K562 (cell line): ENCODE results near the gene TUBGCP6.

ENCODE experiments used
- CHD1 ChIP-seq: fragments of 200-600 bp; sonication (generic); IDR thresholded peaks from one replicate; pipeline ENCODE4 v1.6.1; 2012; ENCODE audit warnings: mild to moderate bottlenecking, moderate library complexity, low read length, inconsistent platforms
- CREB5 ChIP-seq: fragments of 250-450 bp; sonication (Bioruptor Pico); IDR thresholded peaks from 2 replicates; pipeline ENCODE4 v1.5.0; 2020; ENCODE audit warnings: mild to moderate bottlenecking
- CTCF ChIP-seq, 3 experiments: IDR thresholded peaks in 2 of 3; conservative IDR thresholded peaks in 1 of 3; 2 replicates each; pipeline ENCODE4 v1.5.1; 2011 to 2012; ENCODE audit warnings: low read length in 3 of 3, mild to moderate bottlenecking in 3 of 3, control low read depth in 2 of 3, improper control_type of control experiment in 1 of 3, inconsistent platforms in 1 of 3, low read depth in 1 of 3, mixed read lengths in 1 of 3, moderate library complexity in 1 of 3; ENCODE audit not compliant: insufficient read depth in 2 of 3
- E2F8 ChIP-seq: fragments of 450-650 bp; IDR thresholded peaks from 2 replicates; pipeline ENCODE4 v1.7.1; 2018; ENCODE audit warnings: mild to moderate bottlenecking, low read depth; ENCODE audit not compliant: partially characterized antibody
- KLF13 ChIP-seq: fragments of 450-650 bp; IDR thresholded peaks from 2 replicates; pipeline ENCODE4 v1.6.1; 2016; ENCODE audit warnings: missing genetic modification characterization, low read depth, mild to moderate bottlenecking, missing compliant biosample characterization, moderate library complexity, borderline replicate concordance
- MYC ChIP-seq, 2 experiments: fragments of 250-450 bp in 1 of 2; sonication (Bioruptor Pico) in 1 of 2; IDR thresholded peaks; 2 replicates each; pipeline versions ENCODE4 v1.5.1 to v1.6.1; 2012 to 2021; ENCODE audit warnings: low read depth in 2 of 2, borderline replicate concordance in 1 of 2, improper control_type of control experiment in 1 of 2, low read length in 1 of 2, mild to moderate bottlenecking in 1 of 2, moderate library complexity in 1 of 2
- NEUROD1 ChIP-seq: fragments of 150-350 bp; IDR thresholded peaks from 2 replicates; pipeline ENCODE4 v1.6.1; 2014; ENCODE audit warnings: borderline replicate concordance, low read length, low read depth; ENCODE audit not compliant: partially characterized antibody
- SMC3 ChIP-seq: conservative IDR thresholded peaks from 2 replicates; pipeline ENCODE4 v1.6.1; 2011; ENCODE audit warnings: low read depth, low read length, improper control_type of control experiment; ENCODE audit not compliant: insufficient read depth
- ZNF12 ChIP-seq: sonication (generic); formaldehyde crosslinking; IDR thresholded peaks from 2 replicates; pipeline ENCODE4 v1.4.0; 2020; ENCODE audit warnings: mild to moderate bottlenecking, missing genetic modification reagents

GRCh38 chr22:50182176-50183081, 62.4 kb downstream of the TUBGCP6 start:
- no peak for TF ChIP-seq CTCF (IDR thresholded peaks at IDR 0.05 in 2 of 3, conservative IDR thresholded peaks at IDR 0.05 in 1 of 3; ENCODE audit: insufficient read depth in 2 of 3, low read depth in 1 of 3, low read length in 3 of 3)
- TF ChIP-seq MYC (IDR thresholded peaks at IDR 0.05; ENCODE audit: low read depth, low read length): no peak
- no peak for TF ChIP-seq MYC (CRISPR knock-in tag; IDR thresholded peaks at IDR 0.05; ENCODE audit: borderline replicate concordance, low read depth)
- TF ChIP-seq ZNF12 (CRISPR knock-in tag): no peak
- no peak for TF ChIP-seq CHD1
- no peak for TF ChIP-seq CREB5
- TF ChIP-seq E2F8: no peak
- no peak for TF ChIP-seq KLF13 (tag)
- no peak for TF ChIP-seq SMC3
- TF ChIP-seq NEUROD1: no peak
